Activated naive CD8-positive, alpha-beta T cell treated with anti-CD3 and anti-CD28 coated beads, Interleukin-2, amount 50 U/mL, for 24 hours (primary cell): ENCODE data around the gene CFTR.
"Not testable (repeated sequence)": the region's sequence is repeated elsewhere in the genome, so short reads cannot be mapped to it uniquely, and the experiment has no call there.

Source experiments
- ATAC-seq: fragments of 150-1000 bp; cut with Tn5 transposase; one replicate; pipeline ENCODE4 v1.10.0; 2021
- DNase-seq: peaks from one replicate; pipeline ENCODE4 v3.0.0; 2021
- H3K27ac Mint-ChIP-seq: one replicate; pipeline ENCODE4 v1.8.0; 2021; ENCODE audit warnings: mild to moderate bottlenecking, mixed read lengths
- H3K27me3 Mint-ChIP-seq: one replicate; pipeline ENCODE4 v1.8.0; 2021; ENCODE audit warnings: mixed read lengths
- H3K36me3 Mint-ChIP-seq: one replicate; pipeline ENCODE4 v1.8.0; 2021; ENCODE audit warnings: low read depth, mixed read lengths
- H3K4me1 Mint-ChIP-seq: one replicate; pipeline ENCODE4 v1.8.0; 2021; ENCODE audit warnings: mixed read lengths
- H3K4me3 Mint-ChIP-seq: one replicate; pipeline ENCODE4 v1.8.0; 2021; ENCODE audit warnings: mild to moderate bottlenecking, moderate library complexity, mixed read lengths
- H3K9me3 Mint-ChIP-seq: one replicate; pipeline ENCODE4 v1.8.0; 2021; ENCODE audit warnings: mixed read lengths

The CFTR gene

GRCh38 chr7:117480055-117480362 lies 184 bp downstream of the CFTR start:
- no peak overlapping the region for H3K27ac Mint-ChIP-seq
- peaks cover 2% of the 10 kb centered on the region for H3K4me1 Mint-ChIP-seq
- H3K27me3 Mint-ChIP-seq, result peaks cover 35% of the 10 kb centered on the region
- ATAC-seq, result no peak
- H3K9me3 Mint-ChIP-seq, result no peaks in the 10 kb centered on the region
- no peak for DNase-seq
- H3K4me3 Mint-ChIP-seq, result no peak overlapping the region
- no peaks in the 10 kb centered on the region for H3K36me3 Mint-ChIP-seq

DNA sequence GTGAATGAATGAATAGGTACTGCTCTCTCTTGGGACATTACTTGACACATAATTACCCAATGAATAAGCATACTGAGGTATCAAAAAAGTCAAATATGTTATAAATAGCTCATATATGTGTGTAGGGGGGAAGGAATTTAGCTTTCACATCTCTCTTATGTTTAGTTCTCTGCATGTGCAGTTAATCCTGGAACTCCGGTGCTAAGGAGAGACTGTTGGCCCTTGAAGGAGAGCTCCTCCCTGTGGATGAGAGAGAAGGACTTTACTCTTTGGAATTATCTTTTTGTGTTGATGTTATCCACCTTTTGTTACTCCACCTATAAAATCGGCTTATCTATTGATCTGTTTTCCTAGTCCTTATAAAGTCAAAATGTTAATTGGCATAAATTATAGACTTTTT lies 1.2 kb downstream of the CFTR start:
- Mint-ChIP-seq H3K4me1 (peaks cover 2% of the 10 kb centered on the region), H3K27ac (no peak overlapping the region), H3K36me3 (no peaks in the 10 kb centered on the region), H3K9me3 (no peaks in the 10 kb centered on the region), H3K4me3 (no peak overlapping the region), H3K27me3 (peaks cover 35% of the 10 kb centered on the region)
- DNase-seq (no peak), ATAC-seq (no peak)

DNA sequence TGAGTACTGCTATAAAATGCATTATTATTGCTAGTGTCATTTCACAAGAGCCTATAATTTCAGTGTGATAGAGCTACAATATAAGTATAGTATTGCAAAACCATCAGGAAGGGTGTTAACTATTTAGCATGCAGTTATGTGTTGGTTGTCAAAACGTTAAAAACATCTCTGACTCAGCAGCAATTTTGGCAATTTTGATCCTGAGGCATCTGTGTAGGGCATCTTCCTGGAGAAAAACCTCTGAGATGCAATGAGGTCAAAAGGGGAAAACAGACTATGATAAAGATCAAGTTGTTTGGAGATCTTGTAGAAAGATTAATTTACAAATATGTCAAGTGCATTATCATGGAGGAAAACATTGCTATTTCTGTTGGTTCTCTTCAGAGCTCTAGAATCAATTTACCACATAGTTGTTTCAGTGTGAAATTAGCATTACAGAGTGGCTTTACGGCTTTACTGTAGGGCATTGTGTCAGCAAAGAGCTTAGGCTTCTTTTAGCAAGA lies 5.3 kb downstream of the CFTR start:
- ATAC-seq, result no peak
- H3K36me3 Mint-ChIP-seq, result no peaks in the 10 kb centered on the region
- DNase-seq, result no peak
- H3K27me3 Mint-ChIP-seq, result peaks cover 16% of the 10 kb centered on the region
- no peak overlapping the region for H3K4me3 Mint-ChIP-seq
- H3K4me1 Mint-ChIP-seq, result no peaks in the 10 kb centered on the region
- H3K27ac Mint-ChIP-seq, result no peak overlapping the region
- H3K9me3 Mint-ChIP-seq, result no peaks in the 10 kb centered on the region

DNA sequence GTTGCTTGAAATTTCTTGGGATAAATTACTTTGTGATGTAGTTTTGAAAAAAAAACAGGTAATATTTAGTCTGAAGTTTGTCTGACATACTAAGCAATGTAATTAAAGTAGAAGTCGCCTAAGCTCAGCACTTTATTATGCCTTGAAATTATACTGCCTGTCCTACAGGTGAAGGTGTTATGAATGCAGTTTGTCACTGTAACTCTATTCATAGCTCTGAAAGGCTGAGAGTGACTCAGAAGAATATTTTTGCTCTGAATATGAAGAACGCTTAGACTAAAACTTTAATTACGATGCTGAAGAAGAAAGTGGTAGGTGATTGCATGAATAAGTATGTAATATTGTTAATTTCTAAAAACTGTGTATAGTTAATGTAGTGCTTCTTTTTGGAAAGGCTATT lies 9.2 kb downstream of the CFTR start:
- Mint-ChIP-seq H3K27me3 (peaks cover 3% of the 10 kb centered on the region), H3K36me3 (no peaks in the 10 kb centered on the region), H3K4me3 (no peak overlapping the region), H3K9me3 (no peaks in the 10 kb centered on the region), H3K4me1 (no peaks in the 10 kb centered on the region), H3K27ac (no peak overlapping the region)
- DNase-seq, result no peak
- no peak for ATAC-seq

DNA sequence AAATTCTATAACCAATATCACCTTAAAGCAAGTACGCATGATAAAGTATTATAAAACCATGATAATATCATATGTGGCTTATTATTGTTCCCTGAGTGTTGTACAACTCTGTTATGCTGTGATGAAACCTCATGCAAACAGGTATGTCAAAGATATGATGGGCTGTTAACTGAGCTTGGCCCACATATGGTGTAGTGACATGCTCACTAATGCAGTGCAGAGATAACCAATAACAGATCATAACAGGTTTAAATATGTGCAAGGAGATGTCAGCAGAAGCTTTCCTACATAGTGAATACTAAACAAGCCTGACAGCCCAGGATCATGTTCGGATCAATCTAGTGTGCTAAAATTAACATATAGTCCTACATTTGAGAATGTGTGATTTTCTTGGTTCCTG lies 9.6 kb downstream of the CFTR start:
- DNase-seq, result no peak

GRCh38 chr7:117489911-117490310 lies 10.1 kb downstream of the CFTR start:
- Mint-ChIP-seq H3K36me3 (no peaks in the 10 kb centered on the region), H3K4me1 (no peaks in the 10 kb centered on the region), H3K9me3 (no peaks in the 10 kb centered on the region), H3K27me3 (no peaks in the 10 kb centered on the region), H3K27ac (no peak overlapping the region), H3K4me3 (no peak overlapping the region)
- no peak for ATAC-seq
- no peak for DNase-seq

More for the DNA sequence above, 9.6 kb downstream of the CFTR start:
- no peak overlapping the region for H3K4me3 Mint-ChIP-seq
- no peaks in the 10 kb centered on the region for H3K27me3 Mint-ChIP-seq
- no peaks in the 10 kb centered on the region for H3K4me1 Mint-ChIP-seq
- H3K36me3 Mint-ChIP-seq, result no peaks in the 10 kb centered on the region
- H3K9me3 Mint-ChIP-seq, result no peaks in the 10 kb centered on the region
- no peak for ATAC-seq
- no peak overlapping the region for H3K27ac Mint-ChIP-seq

GRCh38 chr7:117492649-117493048 lies 12.8 kb downstream of the CFTR start:
- Mint-ChIP-seq H3K27me3 (no peaks in the 10 kb centered on the region), H3K9me3 (no peaks in the 10 kb centered on the region), H3K36me3 (no peaks in the 10 kb centered on the region), H3K4me1 (no peaks in the 10 kb centered on the region), H3K4me3 (no peak overlapping the region), H3K27ac (no peak overlapping the region)
- ATAC-seq, result no peak
- no peak for DNase-seq

- Mint-ChIP-seq H3K27me3 (no peaks in the 10 kb centered on the region), H3K4me3 (no peak overlapping the region), H3K36me3 (no peaks in the 10 kb centered on the region), H3K27ac (no peak overlapping the region), H3K9me3 (no peaks in the 10 kb centered on the region), H3K4me1 (no peaks in the 10 kb centered on the region)
- DNase-seq (no peak), ATAC-seq (no peak)
Observed at GRCh38 chr7:117493460-117493859, 13.6 kb downstream of the CFTR start.

DNA sequence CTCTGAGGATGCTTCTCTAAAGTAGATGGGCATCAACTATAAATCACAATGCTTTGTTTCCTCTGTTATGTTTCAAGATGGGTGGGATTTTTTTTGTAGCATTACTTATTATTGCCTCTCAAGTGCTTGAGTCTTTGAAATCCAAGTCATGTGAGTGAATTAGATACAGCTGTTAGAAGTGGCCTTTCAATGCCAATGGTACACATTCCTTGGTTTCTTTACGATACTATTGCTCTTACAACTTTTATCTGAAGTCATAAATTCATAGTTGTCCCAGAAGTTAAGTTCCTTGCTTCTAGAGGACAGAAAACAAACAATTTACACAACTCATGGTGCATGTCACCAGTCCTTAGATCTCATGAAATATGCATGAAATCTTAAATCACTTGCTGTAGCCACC lies 15.5 kb downstream of the CFTR start:
- Mint-ChIP-seq H3K27me3 (no peaks in the 10 kb centered on the region), H3K27ac (no peak overlapping the region), H3K9me3 (no peaks in the 10 kb centered on the region), H3K4me3 (no peak overlapping the region), H3K4me1 (no peaks in the 10 kb centered on the region), H3K36me3 (no peaks in the 10 kb centered on the region)
- ATAC-seq (no peak), DNase-seq (no peak)

GRCh38 chr7:117502331-117502730 lies 22.5 kb downstream of the CFTR start:
- H3K4me1 Mint-ChIP-seq, result no peaks in the 10 kb centered on the region
- no peaks in the 10 kb centered on the region for H3K27me3 Mint-ChIP-seq
- no peak overlapping the region for H3K4me3 Mint-ChIP-seq
- no peaks in the 10 kb centered on the region for H3K9me3 Mint-ChIP-seq
- no peaks in the 10 kb centered on the region for H3K36me3 Mint-ChIP-seq
- ATAC-seq, result no peak
- H3K27ac Mint-ChIP-seq, result no peak overlapping the region
- no peak for DNase-seq

DNA sequence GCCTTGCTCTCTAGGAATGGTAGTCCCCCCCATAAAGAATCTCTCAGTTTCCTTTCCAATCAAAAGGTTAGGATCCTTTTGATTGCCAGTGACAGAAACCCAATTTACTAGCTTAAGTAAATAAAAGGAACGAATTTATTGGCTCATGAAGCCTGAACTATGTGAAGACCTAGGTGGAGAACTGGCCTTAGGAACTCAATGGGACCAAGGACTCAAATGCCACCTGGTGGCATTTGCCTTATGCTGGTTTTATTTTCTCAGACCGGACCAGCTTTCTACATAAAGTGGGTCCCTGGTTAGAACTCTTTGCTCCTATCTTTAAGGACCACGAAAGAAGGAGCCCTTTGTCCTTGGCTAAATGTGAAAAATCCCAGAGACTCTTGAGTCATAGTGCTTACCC lies 25.4 kb downstream of the CFTR start:
- H3K27me3 Mint-ChIP-seq, result no peaks in the 10 kb centered on the region
- no peak overlapping the region for H3K4me3 Mint-ChIP-seq
- no peaks in the 10 kb centered on the region for H3K9me3 Mint-ChIP-seq
- H3K36me3 Mint-ChIP-seq, result no peaks in the 10 kb centered on the region
- H3K27ac Mint-ChIP-seq, result no peak overlapping the region
- no peaks in the 10 kb centered on the region for H3K4me1 Mint-ChIP-seq
- ATAC-seq (no peak), DNase-seq (no peak)

DNA sequence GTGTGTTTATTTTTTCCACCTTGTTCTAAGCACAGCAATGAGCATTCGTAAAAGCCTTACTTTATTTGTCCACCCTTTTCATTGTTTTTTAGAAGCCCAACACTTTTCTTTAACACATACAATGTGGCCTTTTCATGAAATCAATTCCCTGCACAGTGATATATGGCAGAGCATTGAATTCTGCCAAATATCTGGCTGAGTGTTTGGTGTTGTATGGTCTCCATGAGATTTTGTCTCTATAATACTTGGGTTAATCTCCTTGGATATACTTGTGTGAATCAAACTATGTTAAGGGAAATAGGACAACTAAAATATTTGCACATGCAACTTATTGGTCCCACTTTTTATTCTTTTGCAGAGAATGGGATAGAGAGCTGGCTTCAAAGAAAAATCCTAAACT lies 28.9 kb downstream of the CFTR start:
- no peak for ATAC-seq
- no peak for DNase-seq
- Mint-ChIP-seq H3K4me3 (no peak overlapping the region), H3K9me3 (no peaks in the 10 kb centered on the region), H3K36me3 (no peaks in the 10 kb centered on the region), H3K4me1 (no peaks in the 10 kb centered on the region), H3K27me3 (no peaks in the 10 kb centered on the region), H3K27ac (no peak overlapping the region)

GRCh38 chr7:117517194-117517593 lies 37.4 kb downstream of the CFTR start:
- not testable (repeated sequence) for H3K4me3 Mint-ChIP-seq, H3K36me3 Mint-ChIP-seq, H3K4me1 Mint-ChIP-seq, H3K27ac Mint-ChIP-seq, H3K27me3 Mint-ChIP-seq, ATAC-seq, DNase-seq, H3K9me3 Mint-ChIP-seq

- Mint-ChIP-seq H3K27ac (no peak overlapping the region), H3K4me1 (no peaks in the 10 kb centered on the region), H3K4me3 (no peak overlapping the region), H3K27me3 (no peaks in the 10 kb centered on the region), H3K36me3 (no peaks in the 10 kb centered on the region), H3K9me3 (peaks cover 8% of the 10 kb centered on the region)
- DNase-seq (no peak), ATAC-seq (no peak)
Observed at GRCh38 chr7:117530390-117530789, 50.6 kb downstream of the CFTR start.

- Mint-ChIP-seq H3K4me3 (no peak overlapping the region), H3K36me3 (no peaks in the 10 kb centered on the region), H3K27ac (no peak overlapping the region), H3K9me3 (peaks cover 8% of the 10 kb centered on the region), H3K27me3 (no peaks in the 10 kb centered on the region), H3K4me1 (no peaks in the 10 kb centered on the region)
- no peak for DNase-seq
- no peak for ATAC-seq
Observed at GRCh38 chr7:117531595-117532244, 51.9 kb downstream of the CFTR start.

GRCh38 chr7:117538053-117538452 lies 58.2 kb downstream of the CFTR start:
- no peaks in the 10 kb centered on the region for H3K4me1 Mint-ChIP-seq
- DNase-seq (no peak), ATAC-seq (no peak)
- no peak overlapping the region for H3K27ac Mint-ChIP-seq
- H3K27me3 Mint-ChIP-seq, result no peaks in the 10 kb centered on the region
- H3K4me3 Mint-ChIP-seq, result no peak overlapping the region
- no peaks in the 10 kb centered on the region for H3K36me3 Mint-ChIP-seq
- H3K9me3 Mint-ChIP-seq, result no peaks in the 10 kb centered on the region
